ENCODE data around the gene CHD2. TPM values are rescaled to one million over a fixed set of nuclear protein-coding genes. Genes with fewer than 3 reads are reported as not detected.
A peak's percentile ranks its signal among the peaks of the same experiment; 100 is the strongest.

Gene CHD2
- total RNA-seq, 1 donor from 2014 or later: 89.9 TPM

- DNase-seq (ENCODE audit: extremely low spot score, unreplicated experiment): no peak
- TF ChIP-seq, protein P1, sequence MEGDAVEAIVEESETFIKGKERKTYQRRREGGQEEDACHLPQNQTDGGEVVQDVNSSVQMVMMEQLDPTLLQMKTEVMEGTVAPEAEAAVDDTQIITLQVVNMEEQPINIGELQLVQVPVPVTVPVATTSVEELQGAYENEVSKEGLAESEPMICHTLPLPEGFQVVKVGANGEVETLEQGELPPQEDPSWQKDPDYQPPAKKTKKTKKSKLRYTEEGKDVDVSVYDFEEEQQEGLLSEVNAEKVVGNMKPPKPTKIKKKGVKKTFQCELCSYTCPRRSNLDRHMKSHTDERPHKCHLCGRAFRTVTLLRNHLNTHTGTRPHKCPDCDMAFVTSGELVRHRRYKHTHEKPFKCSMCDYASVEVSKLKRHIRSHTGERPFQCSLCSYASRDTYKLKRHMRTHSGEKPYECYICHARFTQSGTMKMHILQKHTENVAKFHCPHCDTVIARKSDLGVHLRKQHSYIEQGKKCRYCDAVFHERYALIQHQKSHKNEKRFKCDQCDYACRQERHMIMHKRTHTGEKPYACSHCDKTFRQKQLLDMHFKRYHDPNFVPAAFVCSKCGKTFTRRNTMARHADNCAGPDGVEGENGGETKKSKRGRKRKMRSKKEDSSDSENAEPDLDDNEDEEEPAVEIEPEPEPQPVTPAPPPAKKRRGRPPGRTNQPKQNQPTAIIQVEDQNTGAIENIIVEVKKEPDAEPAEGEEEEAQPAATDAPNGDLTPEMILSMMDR (IDR thresholded peaks at IDR 0.05): no peak
- Mint-ChIP-seq H3K9me3 (ENCODE audit: unreplicated experiment) (peaks cover 8% of the 10 kb centered on the region), H3K36me3 (ENCODE audit: unreplicated experiment) (peaks cover 71% of the 10 kb centered on the region), H3K27me3 (ENCODE audit: unreplicated experiment) (no peaks in the 10 kb centered on the region), H3K4me3 (ENCODE audit: unreplicated experiment) (no peak overlapping the region), H3K4me1 (ENCODE audit: unreplicated experiment) (peaks cover 49% of the 10 kb centered on the region), H3K27ac (ENCODE audit: unreplicated experiment) (peak overlapping the region; percentile 84)
Measured at GRCh38 chr15:92897620-92898019, 2.5 kb upstream of the CHD2 start.

DNA sequence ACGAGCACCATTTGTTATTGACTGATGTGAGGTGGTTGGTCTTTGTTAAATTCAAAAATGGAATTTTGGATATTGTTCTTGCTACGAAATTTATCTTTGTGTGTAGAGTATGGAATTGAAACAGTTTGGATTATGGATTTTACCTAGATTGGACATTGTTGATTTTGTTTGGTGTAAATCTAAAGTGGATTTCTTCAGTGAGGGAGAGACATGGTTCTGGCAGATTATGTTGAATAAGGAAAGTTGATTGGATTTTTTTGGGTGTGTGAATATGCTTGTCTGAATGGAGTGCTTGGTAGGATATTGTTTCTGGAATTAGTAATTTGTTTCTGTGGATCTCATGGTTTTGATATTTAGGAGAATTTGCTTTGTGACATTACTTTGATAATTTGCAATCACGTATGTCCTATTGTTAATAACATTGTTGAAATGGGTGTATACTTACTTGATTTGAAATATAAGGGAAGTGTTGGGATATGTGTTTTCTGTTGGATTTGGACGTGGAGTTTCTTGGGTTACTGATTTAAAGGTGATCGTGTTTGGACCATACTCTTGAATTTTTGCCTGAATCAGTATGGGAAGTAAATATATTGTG lies 1.0 kb upstream of the CHD2 start:
- no peaks in the 10 kb centered on the region for H3K27me3 Mint-ChIP-seq (ENCODE audit: unreplicated experiment)
- peaks cover 58% of the 10 kb centered on the region for H3K4me1 Mint-ChIP-seq (ENCODE audit: unreplicated experiment)
- DNase-seq (ENCODE audit: extremely low spot score, unreplicated experiment): no peak
- H3K9me3 Mint-ChIP-seq (ENCODE audit: unreplicated experiment): peaks cover 8% of the 10 kb centered on the region
- H3K27ac Mint-ChIP-seq (ENCODE audit: unreplicated experiment): peak overlapping the region; percentile 100
- peaks cover 66% of the 10 kb centered on the region for H3K36me3 Mint-ChIP-seq (ENCODE audit: unreplicated experiment)
- TF ChIP-seq, protein P1 (IDR thresholded peaks at IDR 0.05): no peak
- H3K4me3 Mint-ChIP-seq (ENCODE audit: unreplicated experiment): peak overlapping the region; percentile 16

- Mint-ChIP-seq H3K9me3 (ENCODE audit: unreplicated experiment) (peaks cover 8% of the 10 kb centered on the region), H3K27ac (ENCODE audit: unreplicated experiment) (peak overlapping the region; percentile 100), H3K4me3 (ENCODE audit: unreplicated experiment) (peak overlapping the region; percentile 94), H3K27me3 (ENCODE audit: unreplicated experiment) (no peaks in the 10 kb centered on the region), H3K36me3 (ENCODE audit: unreplicated experiment) (peaks cover 64% of the 10 kb centered on the region), H3K4me1 (ENCODE audit: unreplicated experiment) (peaks cover 58% of the 10 kb centered on the region)
- TF ChIP-seq, protein P1 (IDR thresholded peaks at IDR 0.05): peak; percentile 48
- DNase-seq (ENCODE audit: extremely low spot score, unreplicated experiment): no peak
Measured at GRCh38 chr15:92899601-92899947, 550 bp upstream of the CHD2 start.

DNA sequence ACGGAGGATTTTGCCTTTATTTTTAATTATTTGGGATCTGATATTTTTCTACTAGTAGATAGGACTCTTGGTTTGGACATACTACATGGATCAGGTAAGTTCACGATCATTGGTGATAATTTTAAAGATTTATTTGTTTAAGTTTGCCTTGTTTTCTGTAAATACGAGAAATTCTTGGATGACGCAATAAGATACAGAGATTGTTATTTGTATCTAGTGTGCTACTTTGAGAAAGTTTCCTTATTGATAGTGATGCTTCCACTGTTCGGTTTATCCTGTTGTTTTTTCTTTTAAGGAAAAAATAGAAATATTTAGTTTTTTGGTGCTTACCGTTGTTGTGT lies 577 bp downstream of the CHD2 start:
- Mint-ChIP-seq H3K4me1 (ENCODE audit: unreplicated experiment) (peaks cover 60% of the 10 kb centered on the region), H3K36me3 (ENCODE audit: unreplicated experiment) (peaks cover 56% of the 10 kb centered on the region), H3K27me3 (ENCODE audit: unreplicated experiment) (no peaks in the 10 kb centered on the region), H3K4me3 (ENCODE audit: unreplicated experiment) (peak overlapping the region; percentile 94), H3K27ac (ENCODE audit: unreplicated experiment) (peak overlapping the region; percentile 100), H3K9me3 (ENCODE audit: unreplicated experiment) (peaks cover 8% of the 10 kb centered on the region)
- TF ChIP-seq, protein P1 (IDR thresholded peaks at IDR 0.05): no peak
- DNase-seq (ENCODE audit: extremely low spot score, unreplicated experiment): no peak

DNA sequence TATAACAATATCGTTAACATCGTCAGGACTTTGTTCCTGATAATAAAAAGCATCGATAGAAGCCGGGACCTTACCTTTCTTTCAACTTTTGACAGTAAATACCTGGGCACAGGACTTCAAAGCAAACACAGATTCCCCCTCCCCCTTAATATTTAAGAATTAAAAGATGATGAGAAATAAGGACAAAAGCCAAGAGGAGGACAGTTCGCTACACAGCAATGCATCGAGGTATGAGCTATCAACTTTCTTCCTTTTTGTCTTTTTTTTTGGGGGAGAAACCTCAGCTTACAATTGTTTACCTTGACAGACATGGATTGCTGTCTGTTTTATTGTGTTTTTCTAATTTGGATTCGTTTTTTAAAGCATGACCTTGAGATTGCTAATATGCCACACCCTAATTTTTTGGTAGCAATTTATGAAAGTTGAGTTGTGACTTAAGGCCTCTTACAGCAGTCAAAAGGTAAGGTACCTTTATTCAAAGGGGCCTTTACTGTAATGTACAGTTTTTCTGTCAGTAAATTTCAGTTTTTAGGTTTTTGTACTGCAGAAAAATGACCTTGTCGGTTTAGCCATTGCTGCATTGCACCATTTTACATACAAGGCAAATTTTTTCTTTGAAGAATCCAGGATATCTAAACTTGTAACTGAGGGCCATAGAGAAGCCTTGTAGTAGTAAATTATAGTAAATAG lies 1.1 kb downstream of the CHD2 start:
- H3K27me3 Mint-ChIP-seq (ENCODE audit: unreplicated experiment): no peaks in the 10 kb centered on the region
- DNase-seq (ENCODE audit: extremely low spot score, unreplicated experiment): no peak
- peaks cover 8% of the 10 kb centered on the region for H3K9me3 Mint-ChIP-seq (ENCODE audit: unreplicated experiment)
- peak overlapping the region; percentile 94 for H3K4me3 Mint-ChIP-seq (ENCODE audit: unreplicated experiment)
- peaks cover 62% of the 10 kb centered on the region for H3K4me1 Mint-ChIP-seq (ENCODE audit: unreplicated experiment)
- H3K27ac Mint-ChIP-seq (ENCODE audit: unreplicated experiment): peak overlapping the region; percentile 100
- TF ChIP-seq, protein P1 (IDR thresholded peaks at IDR 0.05): no peak
- peaks cover 55% of the 10 kb centered on the region for H3K36me3 Mint-ChIP-seq (ENCODE audit: unreplicated experiment)

All from osteocyte (in vitro differentiated cells).